SIG-M5 treated with dmso at 0.1 percent for 504 hours (cell line): ENCODE measurements around the gene CBLN4.

Experiments
- DNase-seq: peaks from one replicate; lab custom pipeline; 2025; ENCODE audit not compliant: unreplicated experiment; lab: John Stamatoyannopoulos, UW

Gene CBLN4

GRCh38 chr20:56005389-56005715, at the start of gene CBLN4:
Gene CBLN4, minus strand, starts transcription at chr20:56005519. Its CDS starts 1,348 bp downstream, at chr20:56004171.
- no peak for DNase-seq

DNA sequence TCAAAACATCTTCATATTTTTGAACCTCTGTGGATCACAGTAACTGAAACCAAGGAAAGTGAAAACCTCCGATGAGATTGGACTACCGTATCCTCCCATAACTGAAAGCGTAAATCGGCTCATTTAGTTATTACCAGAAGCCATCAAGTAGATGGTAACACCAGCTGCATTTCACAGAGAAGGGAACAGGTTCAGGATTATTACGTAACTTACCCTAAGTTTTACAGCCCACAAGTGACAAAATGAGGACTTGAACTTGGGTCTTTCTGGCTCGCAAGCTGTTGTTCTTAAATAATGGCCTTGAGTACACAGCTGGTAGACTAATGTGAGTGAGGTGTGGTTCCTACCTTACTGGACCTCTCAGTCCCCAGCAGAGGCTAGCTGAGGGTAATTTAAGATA, 37.9 kb upstream of the CBLN4 start:
- DNase-seq, result no peak

- DNase-seq, result no peak
Observed at GRCh38 chr20:56032251-56032650, 26.9 kb upstream of the CBLN4 start.

DNA sequence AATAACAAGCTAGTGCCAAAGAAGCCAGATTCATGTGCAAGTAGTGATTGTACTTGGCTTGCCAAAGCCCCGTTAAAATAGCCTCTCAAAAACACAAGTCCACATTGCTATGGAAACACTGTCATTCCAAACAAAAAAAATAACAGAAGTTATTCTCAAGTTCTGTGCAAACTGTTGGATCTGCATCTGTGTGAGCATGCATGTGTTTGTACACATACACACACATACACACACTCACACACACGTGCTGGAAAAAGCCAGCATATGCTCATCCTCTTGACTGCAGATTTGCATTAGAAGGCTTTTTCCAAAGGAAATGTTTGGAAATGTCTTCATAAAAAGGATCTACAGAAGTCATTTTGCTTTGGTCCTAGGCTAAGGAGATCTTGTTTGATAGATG, 13.4 kb upstream of the CBLN4 start:
- DNase-seq, result no peak

GRCh38 chr20:56018194-56018593, 12.9 kb upstream of the CBLN4 start:
- DNase-seq, result no peak

GRCh38 chr20:56017560-56017959, 12.2 kb upstream of the CBLN4 start:
- no peak for DNase-seq

DNA sequence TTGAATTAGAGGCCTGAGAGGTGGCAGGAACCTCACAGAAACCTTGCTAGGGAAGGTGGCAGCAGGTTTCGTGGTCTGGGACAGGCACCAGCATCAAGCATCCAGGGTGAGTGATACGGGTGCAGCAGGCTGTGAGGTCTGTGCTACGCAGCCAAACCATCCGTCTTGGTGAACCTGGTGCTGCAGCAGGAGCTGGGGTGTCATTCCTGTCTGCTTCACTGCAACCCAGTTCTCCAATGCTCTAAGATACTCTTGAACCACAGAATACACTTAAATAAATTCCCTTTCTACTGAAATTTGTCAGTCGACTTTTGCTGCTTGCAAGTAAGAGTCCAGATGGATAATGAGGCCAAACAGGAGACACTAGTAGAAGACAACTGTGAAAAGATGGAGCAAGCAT, 9.7 kb upstream of the CBLN4 start:
- no peak for DNase-seq

GRCh38 chr20:56014151-56014550, 8.8 kb upstream of the CBLN4 start:
- no peak for DNase-seq

GRCh38 chr20:56004611-56005388, 519 bp downstream of the CBLN4 start:
- DNase-seq, result no peak

DNA sequence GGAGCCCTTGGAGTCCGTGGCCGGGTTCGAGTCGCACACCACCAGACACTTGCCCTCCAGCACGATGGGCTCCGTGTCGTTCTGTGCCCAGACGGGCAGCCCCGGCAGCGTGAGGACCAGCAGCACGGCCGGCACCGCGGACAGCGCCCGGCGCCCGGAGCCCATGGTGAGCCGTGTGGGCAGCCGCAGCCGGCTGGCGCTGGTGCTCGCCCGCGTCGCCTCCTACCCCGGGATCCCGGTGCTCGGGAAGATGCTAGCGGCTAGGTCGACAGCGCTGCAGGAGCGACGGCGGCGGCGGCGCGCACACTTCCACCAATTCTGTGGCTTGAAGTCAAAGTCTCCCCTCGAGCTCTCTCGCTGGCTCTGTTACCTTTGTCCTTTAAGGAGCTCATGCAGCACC, 1.3 kb downstream of the CBLN4 start:
- no peak for DNase-seq

- no peak for DNase-seq
Observed at GRCh38 chr20:56002908-56003800, 2.2 kb downstream of the CBLN4 start.

DNA sequence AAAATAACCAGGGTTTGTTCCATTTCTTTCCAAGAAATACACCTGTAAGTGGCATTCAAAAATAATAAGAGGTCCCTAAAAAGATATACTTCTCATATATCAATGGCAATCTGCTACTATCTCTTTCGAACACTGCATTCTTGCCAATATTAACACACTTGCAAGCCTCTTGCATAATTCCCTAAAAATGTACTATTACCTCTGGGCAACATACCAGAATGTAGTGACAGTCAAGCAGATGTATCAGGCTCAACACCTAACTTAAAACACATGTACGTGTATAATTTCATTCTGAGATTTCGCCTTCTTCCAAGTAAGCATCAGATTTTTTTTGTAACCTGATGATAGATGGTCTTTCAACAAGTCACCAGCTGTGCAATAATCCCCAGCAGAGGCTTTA, 3.4 kb downstream of the CBLN4 start:
- DNase-seq, result no peak

GRCh38 chr20:56001106-56001785, 4.1 kb downstream of the CBLN4 start:
- no peak for DNase-seq

DNA sequence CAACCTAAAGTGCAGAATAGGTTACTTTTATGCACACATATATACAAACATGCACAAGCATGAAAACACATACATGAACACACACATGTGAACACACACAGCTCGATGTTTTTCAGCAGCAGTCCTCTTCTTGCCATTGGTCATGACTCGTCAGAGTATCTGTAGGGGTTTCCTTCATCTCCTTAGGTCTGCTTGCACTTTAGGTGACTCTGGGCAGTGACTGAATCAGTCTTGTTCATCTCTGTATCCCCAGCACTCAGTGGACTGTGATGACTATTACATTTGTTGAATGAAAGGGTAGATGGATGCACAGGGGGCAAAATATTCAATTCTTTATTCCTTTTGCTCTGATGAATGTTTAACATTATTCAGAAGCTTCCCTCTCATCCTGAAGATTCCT, 26.8 kb downstream of the CBLN4 start:
- DNase-seq, result no peak

DNA sequence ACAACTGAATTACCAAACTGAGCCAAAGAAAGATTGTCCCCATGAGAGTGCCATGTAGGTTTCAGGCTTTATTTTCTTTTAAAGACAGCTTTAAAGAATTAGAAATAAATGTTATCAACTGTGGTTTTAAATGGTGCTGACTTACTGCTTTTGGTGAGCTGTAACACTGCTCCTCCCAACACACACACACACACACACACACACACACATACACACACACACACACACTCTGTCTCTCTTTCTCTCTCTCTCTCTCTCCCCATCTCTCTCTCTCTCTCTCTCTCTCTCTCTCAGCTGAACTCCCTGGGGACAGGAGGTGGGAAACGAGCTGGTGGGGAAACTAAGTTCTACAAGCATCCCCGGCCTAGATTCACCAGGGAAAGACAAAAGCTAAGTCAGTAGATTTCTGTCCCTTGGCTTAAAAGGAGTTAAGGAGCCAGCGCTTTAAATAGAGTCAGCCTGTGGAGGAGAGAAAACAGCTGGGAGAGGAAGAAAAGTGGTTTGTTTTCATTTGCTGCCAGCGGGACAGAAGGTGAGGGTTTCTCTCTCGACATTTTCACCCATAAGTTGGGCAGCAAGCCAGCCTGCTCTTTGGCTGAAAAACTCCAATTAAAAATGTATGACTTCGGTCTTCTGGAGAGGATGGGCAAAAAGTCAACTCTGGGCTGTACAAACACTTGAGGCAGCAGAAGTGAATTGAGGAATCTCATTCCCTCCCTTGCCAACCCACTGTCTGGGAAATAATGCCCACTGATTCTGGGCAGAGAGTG, 27.4 kb downstream of the CBLN4 start:
- DNase-seq, result no peak

DNA sequence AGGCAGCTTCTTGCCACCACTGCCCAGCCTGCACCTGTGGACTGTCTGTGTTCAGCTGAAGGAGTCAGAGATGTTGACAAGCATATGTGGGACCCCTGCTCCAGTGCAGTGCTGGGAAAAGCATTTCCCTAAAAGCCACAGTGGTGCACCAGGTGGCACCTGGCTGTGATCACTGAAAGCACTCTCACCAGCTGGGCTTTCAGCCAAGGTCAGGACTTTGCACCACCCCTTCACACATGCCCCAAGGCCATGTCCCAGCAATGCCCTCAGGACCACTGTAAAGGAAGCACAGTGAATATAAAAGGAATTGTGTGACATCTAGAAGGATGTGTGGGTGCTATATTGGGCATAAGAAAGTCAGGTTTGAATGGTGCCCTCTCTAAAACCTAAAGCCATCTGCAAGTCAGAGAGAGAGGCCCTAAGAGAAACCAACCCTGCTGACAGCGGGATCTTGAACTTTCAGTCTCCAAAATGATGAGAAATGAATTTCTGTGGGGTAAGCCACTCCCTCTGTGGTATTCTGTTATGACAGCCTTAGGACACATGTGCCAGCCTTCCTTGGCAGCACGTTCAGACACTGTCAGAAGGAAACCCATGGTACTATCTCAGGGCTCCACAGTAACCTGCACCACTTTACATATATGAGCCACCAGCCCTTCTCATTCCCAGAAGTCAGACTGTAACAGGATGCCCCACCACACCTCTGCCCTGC, 30.7 kb downstream of the CBLN4 start:
- no peak for DNase-seq

DNA sequence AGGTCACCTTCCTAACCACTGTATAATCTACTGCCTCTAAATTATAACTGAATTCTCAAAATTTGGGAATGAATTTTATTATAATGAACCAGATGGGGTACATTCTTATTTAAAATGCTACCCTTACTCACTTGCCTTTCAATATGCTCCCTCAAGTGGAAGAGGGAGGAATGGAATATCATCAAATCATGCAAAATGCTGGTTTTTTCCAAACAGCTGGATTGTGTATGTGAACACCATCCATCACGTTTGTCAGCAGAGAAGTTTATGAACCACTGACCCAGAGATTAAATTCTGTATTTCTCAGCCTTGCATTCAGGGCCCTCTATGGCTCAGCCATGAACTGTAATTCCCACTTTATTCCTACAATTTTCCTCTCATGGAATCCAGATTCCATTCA, 40.5 kb downstream of the CBLN4 start:
- no peak for DNase-seq

- DNase-seq, result no peak
Observed at GRCh38 chr20:55961376-55962330, 43.7 kb downstream of the CBLN4 start.

- DNase-seq, result no peak
Observed at GRCh38 chr20:55953201-55953600, 52.1 kb downstream of the CBLN4 start.
